HepG2 (cell line): ENCODE measurements around the gene PPP2R5D. TPM values are rescaled to one million over a fixed set of nuclear protein-coding genes. Genes with fewer than 3 reads are reported as not detected.

Experiments used
- BRD4 ChIP-seq: sonication (generic); formaldehyde crosslinking; IDR thresholded peaks from 2 replicates; pipeline ENCODE4 v1.4.0; 2020; ENCODE audit warnings: missing genetic modification reagents
- CHD4 ChIP-seq: fragments of 200-600 bp; sonication (generic); IDR thresholded peaks from 2 replicates; pipeline ENCODE4 v1.7.0; 2017; ENCODE audit warnings: mild to moderate bottlenecking, low read length, borderline replicate concordance
- ETV5 ChIP-seq: IDR thresholded peaks from 2 replicates; pipeline ENCODE4 v1.6.1; 2018; ENCODE audit warnings: missing biosample characterization, missing genetic modification reagents, inconsistent platforms, borderline replicate concordance
- IRX3 ChIP-seq: sonication (generic); formaldehyde crosslinking; IDR thresholded peaks from 2 replicates; pipeline ENCODE4 v1.8.1; 2023; ENCODE audit warnings: mild to moderate bottlenecking, low read depth, missing genetic modification reagents, borderline replicate concordance
- JARID2 ChIP-seq: sonication (generic); formaldehyde crosslinking; IDR thresholded peaks from 2 replicates; pipeline ENCODE4 v1.8.1; 2023; ENCODE audit warnings: missing genetic modification reagents, inconsistent platforms; ENCODE audit not compliant: insufficient replicate concordance
- KAT8 ChIP-seq: IDR thresholded peaks from 2 replicates; pipeline ENCODE4 v1.6.1; 2016; ENCODE audit warnings: missing genetic modification reagents, missing compliant biosample characterization
- KDM3A ChIP-seq: IDR thresholded peaks from 2 replicates; pipeline ENCODE4 v1.6.1; 2018; ENCODE audit warnings: low read depth, missing compliant biosample characterization
- MEF2D ChIP-seq: sonication (generic); formaldehyde crosslinking; IDR thresholded peaks from 2 replicates; pipeline ENCODE4 v1.5.1; 2020; ENCODE audit warnings: mild to moderate bottlenecking, missing genetic modification reagents
- NR1H2 ChIP-seq: sonication (generic); formaldehyde crosslinking; IDR thresholded peaks from 2 replicates; pipeline ENCODE4 v1.8.1; 2022; ENCODE audit warnings: low read depth, missing genetic modification reagents, borderline replicate concordance
- TBP ChIP-seq: sonication (generic); formaldehyde crosslinking; IDR thresholded peaks from 2 replicates; pipeline ENCODE4 v1.5.0; 2020; ENCODE audit warnings: missing genetic modification reagents
- TCF12 ChIP-seq, 2 experiments: fragments of 450-650 bp in 1 of 2; sonication (generic) in 1 of 2; formaldehyde crosslinking in 1 of 2; IDR thresholded peaks; 2 replicates each; pipeline versions ENCODE4 v1.6.1 to v1.8.0; 2017 to 2022; ENCODE audit warnings: antibody characterized with exemption in 1 of 2, mild to moderate bottlenecking in 1 of 2, missing genetic modification reagents in 1 of 2, moderate library complexity in 1 of 2
- TEAD2 ChIP-seq: sonication (generic); formaldehyde crosslinking; IDR thresholded peaks from 2 replicates; pipeline ENCODE4 v1.9.0; 2021; ENCODE audit warnings: missing genetic modification reagents
- ZFP1 ChIP-seq: IDR thresholded peaks from 2 replicates; pipeline ENCODE4 v1.6.1; 2016
- ZFP41 ChIP-seq: sonication (generic); formaldehyde crosslinking; IDR thresholded peaks from 2 replicates; pipeline ENCODE4 v1.4.0; 2020; ENCODE audit warnings: mild to moderate bottlenecking, missing genetic modification reagents, borderline replicate concordance
- ZNF569 ChIP-seq: sonication (generic); formaldehyde crosslinking; IDR thresholded peaks from 2 replicates; pipeline ENCODE4 v1.5.0; 2020; ENCODE audit warnings: mild to moderate bottlenecking, missing genetic modification reagents, moderate library complexity, borderline replicate concordance
- ZNF619 ChIP-seq: sonication (generic); formaldehyde crosslinking; IDR thresholded peaks from 2 replicates; pipeline ENCODE4 v1.4.0; 2020; ENCODE audit warnings: mild to moderate bottlenecking, missing genetic modification reagents
- polyA plus RNA-seq, 8 experiments: library from polyadenylated mRNA; depleted of rRNA in 3 of 8; stranded (reverse) in 7 of 8; unstranded in 1 of 8; fragments of >200 nt; fragmentation: Illumina TruSeq in 4 of 8; extraction: Trizol in 4 of 8; gene quantifications; 2 replicates each; pipeline versions ENCODE4 v1.2.1 to v1.2.3, GENCODE V29; 2011 to 2016; ENCODE audit warnings: low read depth in 4 of 8, missing spikeins in 1 of 8, mixed read lengths in 1 of 8; ENCODE audit not compliant: insufficient read depth in 1 of 8
- total RNA-seq, 5 experiments: library from RNA; depleted of rRNA; stranded (reverse); fragments of >200 nt; fragmentation: Illumina TruSeq; extraction: Trizol; gene quantifications; 2 replicates each; pipeline ENCODE4 v1.2.3, GENCODE V29; 2016; ENCODE audit warnings: low read depth in 1 of 5
- TF ChIP-seq, protein P1 (sequence below): sonication (generic); formaldehyde crosslinking; IDR thresholded peaks from 2 replicates; pipeline ENCODE4 v1.5.0; 2020; ENCODE audit warnings: mild to moderate bottlenecking, missing genetic modification reagents, borderline replicate concordance
- TF ChIP-seq, protein P2 (sequence below): sonication (generic); formaldehyde crosslinking; IDR thresholded peaks from 2 replicates; pipeline ENCODE4 v1.5.0; 2020; ENCODE audit warnings: mild to moderate bottlenecking, missing genetic modification reagents
- TF ChIP-seq, protein P3 (sequence below): sonication (generic); formaldehyde crosslinking; conservative IDR thresholded peaks from 2 replicates; pipeline ENCODE4 v1.4.0; 2020; ENCODE audit warnings: missing genetic modification reagents

PPP2R5D gene
- total and polyA plus RNA-seq, 2 of the 13 experiments (the other 11 are each of a cell fraction or from before 2014, with no cell fraction given) = 53.7 to 60.4 TPM

DNA sequence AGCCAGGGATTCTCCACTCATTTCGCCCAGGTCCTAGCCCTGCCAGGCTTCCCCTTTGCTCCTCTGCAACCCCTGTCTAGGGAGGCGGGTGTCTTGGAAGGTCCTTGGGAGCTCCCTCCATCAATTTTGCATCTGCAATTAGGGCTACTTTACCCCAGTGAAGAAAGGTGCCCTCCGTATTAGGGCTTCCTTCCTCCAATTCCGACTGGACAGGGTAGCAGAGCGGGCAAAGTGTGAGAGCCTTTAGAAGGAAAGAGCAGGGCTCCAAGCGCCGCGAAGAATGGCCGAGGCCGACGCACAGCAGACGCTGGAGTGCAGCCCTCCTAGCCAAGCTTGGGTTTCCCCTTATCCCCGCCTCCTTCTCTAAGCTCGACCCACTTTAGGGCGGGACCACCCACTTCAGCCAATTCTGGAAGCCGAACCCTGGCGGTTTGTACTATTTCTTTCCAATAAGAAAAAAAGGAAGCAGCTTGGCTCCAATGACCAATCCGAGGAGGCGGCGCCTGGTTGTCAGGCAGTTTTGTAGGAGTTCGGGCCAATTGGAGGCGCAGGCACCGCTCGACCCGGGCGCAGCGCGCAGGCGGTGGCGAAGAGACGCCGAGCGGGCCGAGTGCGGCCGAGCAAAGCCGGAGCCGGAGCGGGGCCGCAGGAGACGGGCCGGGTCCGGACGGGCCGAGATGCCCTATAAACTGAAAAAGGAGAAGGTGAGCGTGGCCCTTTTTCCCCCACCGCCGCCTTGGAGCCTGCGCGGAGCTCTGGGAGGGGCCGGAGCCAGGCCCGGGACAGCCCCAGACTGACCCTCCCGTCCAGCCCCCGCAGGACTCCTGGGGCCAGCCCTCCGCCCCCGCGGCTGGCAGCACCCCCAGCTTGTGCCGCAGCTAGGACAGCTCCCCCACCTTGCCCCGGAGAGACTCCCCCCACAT is at the start of gene PPP2R5D (continued):
- TF ChIP-seq, protein P1, sequence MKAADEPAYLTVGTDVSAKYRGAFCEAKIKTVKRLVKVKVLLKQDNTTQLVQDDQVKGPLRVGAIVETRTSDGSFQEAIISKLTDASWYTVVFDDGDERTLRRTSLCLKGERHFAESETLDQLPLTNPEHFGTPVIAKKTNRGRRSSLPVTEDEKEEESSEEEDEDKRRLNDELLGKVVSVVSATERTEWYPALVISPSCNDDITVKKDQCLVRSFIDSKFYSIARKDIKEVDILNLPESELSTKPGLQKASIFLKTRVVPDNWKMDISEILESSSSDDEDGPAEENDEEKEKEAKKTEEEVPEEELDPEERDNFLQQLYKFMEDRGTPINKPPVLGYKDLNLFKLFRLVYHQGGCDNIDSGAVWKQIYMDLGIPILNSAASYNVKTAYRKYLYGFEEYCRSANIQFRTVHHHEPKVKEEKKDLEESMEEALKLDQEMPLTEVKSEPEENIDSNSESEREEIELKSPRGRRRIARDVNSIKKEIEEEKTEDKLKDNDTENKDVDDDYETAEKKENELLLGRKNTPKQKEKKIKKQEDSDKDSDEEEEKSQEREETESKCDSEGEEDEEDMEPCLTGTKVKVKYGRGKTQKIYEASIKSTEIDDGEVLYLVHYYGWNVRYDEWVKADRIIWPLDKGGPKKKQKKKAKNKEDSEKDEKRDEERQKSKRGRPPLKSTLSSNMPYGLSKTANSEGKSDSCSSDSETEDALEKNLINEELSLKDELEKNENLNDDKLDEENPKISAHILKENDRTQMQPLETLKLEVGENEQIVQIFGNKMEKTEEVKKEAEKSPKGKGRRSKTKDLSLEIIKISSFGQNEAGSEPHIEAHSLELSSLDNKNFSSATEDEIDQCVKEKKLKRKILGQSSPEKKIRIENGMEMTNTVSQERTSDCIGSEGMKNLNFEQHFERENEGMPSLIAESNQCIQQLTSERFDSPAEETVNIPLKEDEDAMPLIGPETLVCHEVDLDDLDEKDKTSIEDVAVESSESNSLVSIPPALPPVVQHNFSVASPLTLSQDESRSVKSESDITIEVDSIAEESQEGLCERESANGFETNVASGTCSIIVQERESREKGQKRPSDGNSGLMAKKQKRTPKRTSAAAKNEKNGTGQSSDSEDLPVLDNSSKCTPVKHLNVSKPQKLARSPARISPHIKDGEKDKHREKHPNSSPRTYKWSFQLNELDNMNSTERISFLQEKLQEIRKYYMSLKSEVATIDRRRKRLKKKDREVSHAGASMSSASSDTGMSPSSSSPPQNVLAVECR = peak; percentile 67; the same call in 1 of the 2 replicates
- TF ChIP-seq ZNF619 (CRISPR knock-in tag) (0 out of 2 replicates have a peak, but pooled peaks have one; percentile 54), ETV5 (CRISPR knock-in tag) (0 out of 2 replicates have a peak, but pooled peaks have one; percentile 43), ZFP1 (CRISPR knock-in tag) (no peak; the same call in 1 of the 2 replicates), IRX3 (CRISPR knock-in tag) (0 out of 2 replicates have a peak, but pooled peaks have one; percentile 65), BRD4 (peak; percentile 75), MEF2D (CRISPR knock-in tag) (peak; percentile 74; the same call in 1 of the 2 replicates), TCF12 (IDR thresholded peaks at IDR 0.05) (no peak), TCF12 (CRISPR knock-in tag; IDR thresholded peaks at IDR 0.05) (0 out of 2 replicates have a peak, but pooled peaks have one; percentile 64), ZNF569 (no peak), ZFP41 (CRISPR knock-in tag) (no peak), KDM3A (CRISPR knock-in tag) (no peak), CHD4 (no peak), JARID2 (CRISPR knock-in tag) (peak; percentile 73), TEAD2 (CRISPR knock-in tag) (no peak), NR1H2 (CRISPR knock-in tag) (no peak; the same call in 1 of the 2 replicates), TBP (peak; percentile 93), KAT8 (peak; percentile 65; the same call in 1 of the 2 replicates)
- TF ChIP-seq, protein P2, sequence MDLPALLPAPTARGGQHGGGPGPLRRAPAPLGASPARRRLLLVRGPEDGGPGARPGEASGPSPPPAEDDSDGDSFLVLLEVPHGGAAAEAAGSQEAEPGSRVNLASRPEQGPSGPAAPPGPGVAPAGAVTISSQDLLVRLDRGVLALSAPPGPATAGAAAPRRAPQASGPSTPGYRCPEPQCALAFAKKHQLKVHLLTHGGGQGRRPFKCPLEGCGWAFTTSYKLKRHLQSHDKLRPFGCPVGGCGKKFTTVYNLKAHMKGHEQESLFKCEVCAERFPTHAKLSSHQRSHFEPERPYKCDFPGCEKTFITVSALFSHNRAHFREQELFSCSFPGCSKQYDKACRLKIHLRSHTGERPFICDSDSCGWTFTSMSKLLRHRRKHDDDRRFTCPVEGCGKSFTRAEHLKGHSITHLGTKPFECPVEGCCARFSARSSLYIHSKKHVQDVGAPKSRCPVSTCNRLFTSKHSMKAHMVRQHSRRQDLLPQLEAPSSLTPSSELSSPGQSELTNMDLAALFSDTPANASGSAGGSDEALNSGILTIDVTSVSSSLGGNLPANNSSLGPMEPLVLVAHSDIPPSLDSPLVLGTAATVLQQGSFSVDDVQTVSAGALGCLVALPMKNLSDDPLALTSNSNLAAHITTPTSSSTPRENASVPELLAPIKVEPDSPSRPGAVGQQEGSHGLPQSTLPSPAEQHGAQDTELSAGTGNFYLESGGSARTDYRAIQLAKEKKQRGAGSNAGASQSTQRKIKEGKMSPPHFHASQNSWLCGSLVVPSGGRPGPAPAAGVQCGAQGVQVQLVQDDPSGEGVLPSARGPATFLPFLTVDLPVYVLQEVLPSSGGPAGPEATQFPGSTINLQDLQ (CRISPR knock-in tag) = no peak
- TF ChIP-seq, protein P3, sequence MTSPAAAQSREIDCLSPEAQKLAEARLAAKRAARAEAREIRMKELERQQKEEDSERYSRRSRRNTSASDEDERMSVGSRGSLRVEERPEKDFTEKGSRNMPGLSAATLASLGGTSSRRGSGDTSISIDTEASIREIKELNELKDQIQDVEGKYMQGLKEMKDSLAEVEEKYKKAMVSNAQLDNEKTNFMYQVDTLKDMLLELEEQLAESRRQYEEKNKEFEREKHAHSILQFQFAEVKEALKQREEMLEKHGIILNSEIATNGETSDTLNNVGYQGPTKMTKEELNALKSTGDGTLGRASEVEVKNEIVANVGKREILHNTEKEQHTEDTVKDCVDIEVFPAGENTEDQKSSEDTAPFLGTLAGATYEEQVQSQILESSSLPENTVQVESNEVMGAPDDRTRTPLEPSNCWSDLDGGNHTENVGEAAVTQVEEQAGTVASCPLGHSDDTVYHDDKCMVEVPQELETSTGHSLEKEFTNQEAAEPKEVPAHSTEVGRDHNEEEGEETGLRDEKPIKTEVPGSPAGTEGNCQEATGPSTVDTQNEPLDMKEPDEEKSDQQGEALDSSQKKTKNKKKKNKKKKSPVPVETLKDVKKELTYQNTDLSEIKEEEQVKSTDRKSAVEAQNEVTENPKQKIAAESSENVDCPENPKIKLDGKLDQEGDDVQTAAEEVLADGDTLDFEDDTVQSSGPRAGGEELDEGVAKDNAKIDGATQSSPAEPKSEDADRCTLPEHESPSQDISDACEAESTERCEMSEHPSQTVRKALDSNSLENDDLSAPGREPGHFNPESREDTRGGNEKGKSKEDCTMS (CRISPR knock-in tag) = no peak
